Measurements from ENCODE around the gene TRIM56.
"Not testable (repeated sequence)": the region's sequence is repeated elsewhere in the genome, so short reads cannot be mapped to it uniquely, and the experiment has no call there.

The TRIM56 gene

GRCh38 chr7:101085162-101085964 lies at the start of gene TRIM56:
Gene TRIM56 (plus strand): TSS chr7:101085481. CDS start chr7:101087313, 1,832 bp downstream.
- DNase-seq (ENCODE audit: low read depth, low spot score) = peak; percentile 96

GRCh38 chr7:101035941-101036340 lies 49.3 kb upstream of the TRIM56 start:
- DNase-seq (ENCODE audit: low read depth, low spot score) = no peak

GRCh38 chr7:101041283-101041682 lies 44.0 kb upstream of the TRIM56 start:
- not testable (repeated sequence) for DNase-seq (ENCODE audit: low read depth, low spot score)

GRCh38 chr7:101058355-101058754 lies 26.9 kb upstream of the TRIM56 start:
- DNase-seq (ENCODE audit: low read depth, low spot score) = peak; percentile 79

GRCh38 chr7:101059620-101059942 lies 25.7 kb upstream of the TRIM56 start:
- DNase-seq (ENCODE audit: low read depth, low spot score) = no peak

GRCh38 chr7:101060992-101061391 lies 24.3 kb upstream of the TRIM56 start:
- no peak for DNase-seq (ENCODE audit: low read depth, low spot score)

- DNase-seq (ENCODE audit: low read depth, low spot score) = not testable (repeated sequence)
Observed at GRCh38 chr7:101064176-101064550, 21.1 kb upstream of the TRIM56 start.

GRCh38 chr7:101065162-101065561 lies 20.1 kb upstream of the TRIM56 start:
- DNase-seq (ENCODE audit: low read depth, low spot score) = not testable (repeated sequence)

- peak; percentile 45 for DNase-seq (ENCODE audit: low read depth, low spot score)
Observed at GRCh38 chr7:101066141-101066832, 19.0 kb upstream of the TRIM56 start.

- DNase-seq (ENCODE audit: low read depth, low spot score) = no peak
Observed at GRCh38 chr7:101066833-101067177, 18.5 kb upstream of the TRIM56 start.

GRCh38 chr7:101068401-101068800 lies 16.9 kb upstream of the TRIM56 start:
- no peak for DNase-seq (ENCODE audit: low read depth, low spot score)

GRCh38 chr7:101071362-101072104 lies 13.7 kb upstream of the TRIM56 start:
- not testable (repeated sequence) for DNase-seq (ENCODE audit: low read depth, low spot score)

- peak; percentile 91 for DNase-seq (ENCODE audit: low read depth, low spot score)
Observed at GRCh38 chr7:101075646-101076045, 9.6 kb upstream of the TRIM56 start.

- not testable (repeated sequence) for DNase-seq (ENCODE audit: low read depth, low spot score)
Observed at GRCh38 chr7:101076183-101076582, 9.1 kb upstream of the TRIM56 start.

- DNase-seq (ENCODE audit: low read depth, low spot score) = peak; percentile 92
Observed at GRCh38 chr7:101077303-101078086, 7.8 kb upstream of the TRIM56 start.

- no peak for DNase-seq (ENCODE audit: low read depth, low spot score)
Observed at GRCh38 chr7:101081432-101081831, 3.8 kb upstream of the TRIM56 start.

- DNase-seq (ENCODE audit: low read depth, low spot score) = no peak
Observed at GRCh38 chr7:101084865-101085161, 468 bp upstream of the TRIM56 start.

- DNase-seq (ENCODE audit: low read depth, low spot score) = no peak
Observed at GRCh38 chr7:101087334-101088068, 2.2 kb downstream of the TRIM56 start.

- DNase-seq (ENCODE audit: low read depth, low spot score) = no peak
Observed at GRCh38 chr7:101088069-101088425, 2.8 kb downstream of the TRIM56 start.

GRCh38 chr7:101088858-101089529 lies 3.7 kb downstream of the TRIM56 start:
- DNase-seq (ENCODE audit: low read depth, low spot score) = no peak

- no peak for DNase-seq (ENCODE audit: low read depth, low spot score)
Observed at GRCh38 chr7:101089876-101090275, 4.6 kb downstream of the TRIM56 start.

Data from ELF-1 (cell line).